Measurements from ENCODE around the gene PAFAH1B2.

GRCh38 chr11:117219455-117219854 lies 75.4 kb downstream of the PAFAH1B2 start:
- TF ChIP-seq EZH2 (IDR thresholded peaks at IDR 0.05; ENCODE audit: low read depth) (no peak), CTCF (conservative IDR thresholded peaks at IDR 0.05) (no peak)
